HL-60 (cell line): ENCODE results near the gene PKN3.
"Not testable (repeated sequence)": the region's sequence is repeated elsewhere in the genome, so short reads cannot be mapped to it uniquely, and the experiment has no call there.

Experiments
- DNase-seq, 2 experiments: peaks; one replicate each; pipeline ENCODE4 v3.0.0-alpha.2; 2010 to 2020; ENCODE audit warnings: low read depth in 1 of 2, low spot score in 1 of 2
- H3K27ac ChIP-seq: fragments of 250-450 bp; sonication (Bioruptor Pico); replicated peaks from 2 replicates; pipeline ENCODE4 v1.5.1; 2020; ENCODE audit warnings: mild to moderate bottlenecking, moderate library complexity
- H3K27me3 ChIP-seq: fragments of 250-450 bp; sonication (Bioruptor Pico); 2 replicates; pipeline ENCODE4 v1.5.1; 2021; ENCODE audit warnings: mild to moderate bottlenecking, moderate library complexity; ENCODE audit not compliant: insufficient read depth, poor library complexity, severe bottlenecking
- H3K4me3 ChIP-seq: replicated peaks from 2 replicates; pipeline ENCODE4 v1.5.1; 2011; ENCODE audit warnings: mild to moderate bottlenecking, control low read depth, low read length; ENCODE audit not compliant: insufficient read depth
- CTCF ChIP-seq: IDR thresholded peaks from one replicate; pipeline ENCODE4 v1.5.1; 2011; ENCODE audit warnings: low read length, control low read depth, inconsistent platforms; ENCODE audit not compliant: insufficient read depth
- GABPA ChIP-seq: IDR thresholded peaks from 2 replicates; pipeline ENCODE4 v1.6.1; 2012; ENCODE audit warnings: low read depth
- POLR2AphosphoS5 ChIP-seq: IDR thresholded peaks from 2 replicates; pipeline ENCODE4 v1.6.1; 2012; ENCODE audit warnings: low read depth
- REST ChIP-seq: IDR thresholded peaks from 2 replicates; pipeline ENCODE4 v1.6.1; 2012; ENCODE audit warnings: low read depth; ENCODE audit not compliant: insufficient replicate concordance
- SPI1 ChIP-seq: IDR thresholded peaks from 2 replicates; pipeline ENCODE4 v1.6.1; 2012; ENCODE audit warnings: low read depth, mild to moderate bottlenecking, borderline replicate concordance

Gene PKN3

GRCh38 chr9:128696923-128697707, 5.2 kb upstream of the PKN3 start:
- Histone ChIP-seq H3K27me3 (no peaks in the 10 kb centered on the region), H3K27ac (no peak overlapping the region), H3K4me3 (no peak overlapping the region)
- DNase-seq = no peak
- no peak for TF ChIP-seq SPI1
- no peak for TF ChIP-seq GABPA
- TF ChIP-seq POLR2AphosphoS5 = peak; percentile 24

GRCh38 chr9:128699096-128699795, 3.1 kb upstream of the PKN3 start:
- not testable (repeated sequence) for H3K27ac ChIP-seq, DNase-seq, H3K4me3 ChIP-seq, H3K27me3 ChIP-seq

- no peak for DNase-seq
- Histone ChIP-seq H3K27me3 (no peaks in the 10 kb centered on the region), H3K4me3 (no peak overlapping the region), H3K27ac (no peak overlapping the region)
- TF ChIP-seq SPI1 (no peak), CTCF (no peak), POLR2AphosphoS5 (no peak), GABPA (no peak), REST (no peak)
Observed at GRCh38 chr9:128701227-128701854, 962 bp upstream of the PKN3 start.

GRCh38 chr9:128702949-128703615, 779 bp downstream of the PKN3 start:
- Histone ChIP-seq H3K27ac (peak overlapping the region; percentile 50), H3K4me3 (peak overlapping the region; percentile 67), H3K27me3 (no peaks in the 10 kb centered on the region)
- no peak for DNase-seq
- TF ChIP-seq REST (no peak), GABPA (no peak), POLR2AphosphoS5 (no peak)
